Natural killer cell treated with Interleukin-12 subunit alpha and Interleukin-12 subunit beta and Interleukin-15 and Interleukin-18, amount 100 ng/mL, for 72 hours (primary cell): ENCODE results near the gene INPP5B. TPM values are rescaled to one million over a fixed set of nuclear protein-coding genes. Genes with fewer than 3 reads are reported as not detected.

Experiments used
- ATAC-seq, 2 donors: fragments of 150-1000 bp; cut with Tn5 transposase in 1 of 2; sonication (Bioruptor Pico), chemical (Tn5 transposase) in 1 of 2; 2 replicates each; pipeline ENCODE4 v1.10.0; 2021
- DNase-seq: peaks from one replicate; pipeline ENCODE4 v3.0.0; 2022; ENCODE audit warnings: low spot score
- H3K27ac Mint-ChIP-seq, 2 donors: 1 replicate in 1 of 2; 2 replicates in 1 of 2; pipeline ENCODE4 v1.8.0; 2022; ENCODE audit warnings: mixed read lengths in 2 of 2, mild to moderate bottlenecking in 1 of 2, moderate library complexity in 1 of 2
- H3K27me3 Mint-ChIP-seq, 2 donors: 1 replicate in 1 of 2; 2 replicates in 1 of 2; pipeline ENCODE4 v1.8.0; 2022; ENCODE audit warnings: mixed read lengths in 2 of 2
- H3K36me3 Mint-ChIP-seq: one replicate; pipeline ENCODE4 v1.8.0; 2022; ENCODE audit warnings: mixed read lengths
- H3K4me1 Mint-ChIP-seq, 2 donors: 1 replicate in 1 of 2; 2 replicates in 1 of 2; pipeline ENCODE4 v1.8.0; 2022; ENCODE audit warnings: low read depth in 2 of 2, mixed read lengths in 2 of 2, mild to moderate bottlenecking in 1 of 2
- H3K4me3 Mint-ChIP-seq: one replicate; pipeline ENCODE4 v1.8.0; 2022; ENCODE audit warnings: mixed read lengths
- H3K9me3 Mint-ChIP-seq: 2 replicates; pipeline ENCODE4 v1.8.0; 2022; ENCODE audit warnings: mixed read lengths
- total RNA-seq, 2 donors: library from RNA; stranded (reverse); gene quantifications; one replicate each; pipeline ENCODE4 v1.2.3, GENCODE V29; 2022

The INPP5B gene
- total RNA-seq, 2 donors from 2014 or later = 48.1 to 86.0 TPM

DNA sequence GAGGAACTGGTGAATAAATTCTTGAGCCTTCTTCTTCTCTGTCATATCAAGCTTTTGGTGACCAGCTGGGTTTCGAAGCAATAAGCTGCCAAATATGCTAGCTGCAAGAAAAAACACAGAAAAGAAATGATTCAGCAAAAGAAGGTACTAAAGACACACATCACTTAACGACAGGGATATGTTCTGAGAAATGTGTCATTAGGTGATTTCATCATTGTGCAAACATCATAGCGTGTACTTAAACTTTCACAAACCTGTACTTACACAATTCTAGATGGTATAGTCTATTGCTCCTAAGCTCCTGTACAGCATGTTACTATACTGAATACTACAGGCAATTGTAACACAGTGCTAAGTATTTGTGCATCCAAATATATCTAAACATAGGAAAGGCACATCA is 84.5 kb downstream of the INPP5B start:
- H3K27me3 Mint-ChIP-seq = no peaks in the 10 kb centered on the region
- DNase-seq = no peak
- peak overlapping the region; percentile 51 for H3K4me3 Mint-ChIP-seq
- no peak for ATAC-seq
- no peaks in the 10 kb centered on the region for H3K9me3 Mint-ChIP-seq
- peaks cover 26% of the 10 kb centered on the region for H3K36me3 Mint-ChIP-seq
- peak overlapping the region; percentile 25 to 73 for H3K27ac Mint-ChIP-seq
- peaks cover 17 to 26% of the 10 kb centered on the region in 2 donors for H3K4me1 Mint-ChIP-seq

GRCh38 chr1:37861151-37861550 is 85.7 kb downstream of the INPP5B start:
- DNase-seq = no peak
- Mint-ChIP-seq H3K4me1 (peaks cover 22 to 31% of the 10 kb centered on the region in 2 donors), H3K36me3 (peaks cover 26% of the 10 kb centered on the region), H3K27ac (no peak overlapping the region), H3K4me3 (no peak overlapping the region), H3K9me3 (no peaks in the 10 kb centered on the region), H3K27me3 (no peaks in the 10 kb centered on the region)
- no peak for ATAC-seq

DNA sequence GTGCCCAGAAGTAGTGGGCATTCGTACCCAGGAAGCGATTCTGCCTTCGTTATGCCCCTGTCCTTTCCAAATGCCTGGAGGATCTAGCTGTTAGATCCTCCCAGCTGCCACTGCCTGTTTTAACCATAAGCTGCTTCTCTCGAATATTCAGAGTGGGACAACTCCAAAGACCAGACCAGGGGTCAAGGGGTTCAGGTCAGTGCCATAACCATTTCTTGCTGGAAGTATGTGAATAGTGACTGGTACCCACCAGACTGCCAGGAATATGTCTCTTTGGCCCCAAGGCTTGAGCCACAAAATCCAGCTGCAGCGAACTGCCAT is 86.5 kb downstream of the INPP5B start:
- no peaks in the 10 kb centered on the region for H3K27me3 Mint-ChIP-seq
- H3K27ac Mint-ChIP-seq = peak overlapping the region; percentile 64 to 85
- ATAC-seq = no peak
- no peaks in the 10 kb centered on the region for H3K9me3 Mint-ChIP-seq
- H3K36me3 Mint-ChIP-seq = peaks cover 24% of the 10 kb centered on the region
- DNase-seq = no peak
- H3K4me3 Mint-ChIP-seq = peak overlapping the region; percentile 86
- H3K4me1 Mint-ChIP-seq = peaks cover 21 to 32% of the 10 kb centered on the region in 2 donors

DNA sequence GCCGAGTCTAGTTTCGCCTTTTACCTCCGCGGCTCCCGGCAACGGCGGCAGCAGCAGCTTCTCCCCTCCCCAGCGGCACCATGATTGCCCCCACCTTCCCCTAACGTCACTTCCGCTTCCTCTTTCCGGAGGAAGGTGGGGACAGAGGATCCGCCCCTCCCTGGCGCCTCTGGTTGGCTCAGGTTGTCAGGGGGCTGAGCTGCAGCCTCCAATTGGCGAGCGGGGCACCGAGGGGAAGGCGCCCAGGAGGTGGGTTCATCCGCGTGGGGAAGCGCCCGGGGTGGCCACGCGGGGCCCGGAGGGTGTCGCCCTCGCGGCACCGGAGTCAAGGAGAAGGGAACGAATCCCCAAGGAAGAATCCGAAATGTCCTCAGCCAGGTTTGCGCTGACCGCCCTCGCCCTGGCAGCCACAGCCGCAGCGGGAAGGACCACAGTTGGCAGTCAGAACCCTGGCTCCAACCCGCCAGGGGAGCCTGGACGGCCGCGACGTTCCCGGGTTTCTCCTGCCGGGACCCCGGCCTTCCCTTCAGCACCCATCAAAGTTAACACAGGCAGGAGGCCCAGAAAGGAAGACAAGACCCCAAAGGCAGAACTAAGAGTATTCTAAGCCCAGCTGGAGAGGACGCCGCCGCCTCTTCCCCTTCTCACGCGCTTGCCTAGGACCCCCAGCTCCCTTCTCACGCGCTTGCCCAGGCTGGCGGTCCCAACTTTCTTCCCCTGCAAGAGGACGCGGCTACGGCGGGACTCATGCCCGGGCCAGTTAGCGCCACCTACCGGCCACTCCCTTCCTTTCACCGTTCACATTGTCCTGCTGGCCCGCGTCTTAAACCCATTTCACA is 87.1 kb downstream of the INPP5B start, which contains the start of gene MTF1:
TSS of gene MTF1 (minus strand) at position 86 of the 839 bp plus-strand sequence. CDS start 1,934 bp downstream, outside the sequence.
- peak within 1 kb of the TSS; percentile 64 to 85 for H3K27ac Mint-ChIP-seq
- no peaks in the 10 kb centered on the region for H3K9me3 Mint-ChIP-seq
- H3K36me3 Mint-ChIP-seq = peaks cover 20% of the 10 kb centered on the region
- DNase-seq (peak; percentile 98), ATAC-seq (peak; percentile 99)
- peaks cover 24 to 38% of the 10 kb centered on the region in 2 donors for H3K4me1 Mint-ChIP-seq
- no peaks in the 10 kb centered on the region for H3K27me3 Mint-ChIP-seq
- peak within 1 kb of the TSS; percentile 86 for H3K4me3 Mint-ChIP-seq

- Mint-ChIP-seq H3K9me3 (no peaks in the 10 kb centered on the region), H3K4me3 (peak overlapping the region; percentile 86), H3K27me3 (no peaks in the 10 kb centered on the region), H3K27ac (peak overlapping the region; percentile 64 to 85), H3K4me1 (peaks cover 27 to 43% of the 10 kb centered on the region in 2 donors), H3K36me3 (peaks cover 19% of the 10 kb centered on the region)
- ATAC-seq = peak in 1 of 2 donors; percentile 3
- DNase-seq = no peak
These were observed 87.8 kb downstream of the INPP5B start for GRCh38 chr1:37858931-37859506.

DNA sequence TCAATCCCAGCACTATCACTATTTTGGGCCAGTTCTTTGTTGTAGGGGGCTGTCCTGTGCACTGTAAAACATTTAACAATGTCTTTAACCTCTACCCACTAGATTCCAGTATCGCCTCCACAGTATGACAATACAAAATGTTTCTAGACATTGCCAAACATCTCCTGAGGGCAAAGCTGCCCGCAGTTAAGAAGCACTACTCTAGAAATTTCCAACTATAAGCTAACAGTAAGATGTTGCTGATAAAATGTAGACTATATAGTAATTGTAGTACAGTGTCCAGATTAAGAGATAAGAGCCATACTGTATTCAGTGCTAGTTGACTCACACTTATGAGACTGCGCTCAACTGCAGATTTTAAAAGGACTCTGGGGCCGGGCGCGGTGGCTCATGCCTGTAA is 92.4 kb downstream of the INPP5B start:
- Mint-ChIP-seq H3K9me3 (no peaks in the 10 kb centered on the region), H3K27ac (peak overlapping the region in 1 of 2 donors; percentile 28), H3K27me3 (no peaks in the 10 kb centered on the region), H3K4me3 (peak overlapping the region; percentile 33), H3K36me3 (peaks cover 22% of the 10 kb centered on the region), H3K4me1 (peaks cover 26 to 32% of the 10 kb centered on the region in 2 donors)
- no peak for ATAC-seq
- DNase-seq = no peak

- ATAC-seq (no peak), DNase-seq (no peak)
- H3K9me3 Mint-ChIP-seq = no peaks in the 10 kb centered on the region
- no peak overlapping the region for H3K27ac Mint-ChIP-seq
- H3K4me1 Mint-ChIP-seq = peaks cover 25 to 28% of the 10 kb centered on the region in 2 donors
- no peaks in the 10 kb centered on the region for H3K27me3 Mint-ChIP-seq
- H3K36me3 Mint-ChIP-seq = peaks cover 22% of the 10 kb centered on the region
- no peak overlapping the region for H3K4me3 Mint-ChIP-seq
These were observed 93.7 kb downstream of the INPP5B start for GRCh38 chr1:37853157-37853556.

DNA sequence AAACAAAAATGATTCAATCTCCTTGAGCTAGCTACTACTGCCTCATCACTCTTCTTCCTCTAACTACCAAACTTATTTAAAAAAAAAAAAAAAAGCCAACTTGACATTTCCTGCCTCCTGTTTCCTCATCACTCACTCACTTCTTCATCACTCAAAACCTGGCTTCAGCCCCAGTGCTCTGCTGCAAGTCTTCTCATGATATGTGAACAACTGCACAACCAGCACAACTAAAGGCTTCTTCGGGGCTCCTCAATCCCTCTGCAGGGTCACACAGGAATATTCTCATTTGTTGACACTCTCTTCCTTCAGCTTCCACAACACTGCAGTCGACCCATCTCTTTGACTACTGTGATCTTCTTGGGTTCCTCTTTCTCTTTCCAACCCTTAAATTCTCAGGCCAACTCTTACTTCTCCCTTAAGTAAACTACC is 95.1 kb downstream of the INPP5B start:
- Mint-ChIP-seq H3K27me3 (no peaks in the 10 kb centered on the region), H3K4me3 (no peak overlapping the region), H3K9me3 (no peaks in the 10 kb centered on the region), H3K27ac (no peak overlapping the region), H3K4me1 (peaks cover 25 to 27% of the 10 kb centered on the region in 2 donors), H3K36me3 (peaks cover 15% of the 10 kb centered on the region)
- peak; percentile 72 to 76 for ATAC-seq
- no peak for DNase-seq

GRCh38 chr1:37851262-37851661 is 95.6 kb downstream of the INPP5B start:
- no peak overlapping the region for H3K27ac Mint-ChIP-seq
- no peak overlapping the region for H3K4me3 Mint-ChIP-seq
- no peak for ATAC-seq
- peaks cover 15% of the 10 kb centered on the region for H3K36me3 Mint-ChIP-seq
- no peak for DNase-seq
- H3K27me3 Mint-ChIP-seq = no peaks in the 10 kb centered on the region
- peaks cover 31 to 33% of the 10 kb centered on the region in 2 donors for H3K4me1 Mint-ChIP-seq
- H3K9me3 Mint-ChIP-seq = no peaks in the 10 kb centered on the region

GRCh38 chr1:37850352-37850955 is 96.4 kb downstream of the INPP5B start:
- peaks cover 39 to 41% of the 10 kb centered on the region in 2 donors for H3K4me1 Mint-ChIP-seq
- no peak overlapping the region for H3K4me3 Mint-ChIP-seq
- DNase-seq = no peak
- ATAC-seq = peak in 1 of 2 donors; percentile 61
- H3K36me3 Mint-ChIP-seq = peaks cover 15% of the 10 kb centered on the region
- H3K27ac Mint-ChIP-seq = no peak overlapping the region
- H3K27me3 Mint-ChIP-seq = no peaks in the 10 kb centered on the region
- no peaks in the 10 kb centered on the region for H3K9me3 Mint-ChIP-seq

DNA sequence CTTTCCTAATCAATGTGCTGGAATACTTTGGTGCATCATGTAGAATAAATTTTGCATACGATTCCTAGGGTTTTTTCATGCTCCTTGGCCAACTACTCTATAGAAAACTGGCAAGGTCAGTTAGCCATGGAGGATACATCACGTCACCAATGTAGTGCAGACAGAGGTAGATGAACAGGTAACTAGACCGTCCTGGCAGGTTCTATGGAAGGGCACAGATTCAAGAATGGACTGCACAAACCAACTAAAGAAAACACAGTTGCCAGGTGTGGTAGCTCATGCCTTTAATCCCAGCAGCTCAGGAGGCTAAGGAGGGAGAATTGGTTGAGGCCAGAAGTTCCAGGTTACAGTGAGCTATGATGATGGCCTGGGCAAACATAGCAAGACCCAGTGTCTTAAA is 97.4 kb downstream of the INPP5B start:
- peaks cover 23% of the 10 kb centered on the region for H3K36me3 Mint-ChIP-seq

GRCh38 chr1:37846647-37847339 is 100.1 kb downstream of the INPP5B start:
- peak overlapping the region; percentile 76 for H3K4me3 Mint-ChIP-seq
- peak overlapping the region; percentile 91 to 97 for H3K27ac Mint-ChIP-seq
- peaks cover 48 to 49% of the 10 kb centered on the region in 2 donors for H3K4me1 Mint-ChIP-seq
- no peaks in the 10 kb centered on the region for H3K9me3 Mint-ChIP-seq
- DNase-seq (no peak), ATAC-seq (no peak)
- peaks cover 20% of the 10 kb centered on the region for H3K36me3 Mint-ChIP-seq
- no peaks in the 10 kb centered on the region for H3K27me3 Mint-ChIP-seq

More for the DNA sequence above, 97.4 kb downstream of the INPP5B start:
- no peak for ATAC-seq
- Mint-ChIP-seq H3K9me3 (no peaks in the 10 kb centered on the region), H3K4me3 (peak overlapping the region; percentile 13), H3K27me3 (no peaks in the 10 kb centered on the region), H3K4me1 (peaks cover 39 to 44% of the 10 kb centered on the region in 2 donors), H3K27ac (no peak overlapping the region)
- DNase-seq = no peak

- ATAC-seq (peak; percentile 43 to 72), DNase-seq (no peak)
- peaks cover 48 to 49% of the 10 kb centered on the region in 2 donors for H3K4me1 Mint-ChIP-seq
- no peaks in the 10 kb centered on the region for H3K9me3 Mint-ChIP-seq
- peak overlapping the region; percentile 76 for H3K4me3 Mint-ChIP-seq
- H3K27ac Mint-ChIP-seq = peak overlapping the region; percentile 91 to 97
- H3K27me3 Mint-ChIP-seq = no peaks in the 10 kb centered on the region
- peaks cover 20% of the 10 kb centered on the region for H3K36me3 Mint-ChIP-seq
These were observed 101.1 kb downstream of the INPP5B start for GRCh38 chr1:37845786-37846185.
